HepG2 (cell line): ENCODE results near the gene EXOC6B. TPM values are rescaled to one million over a fixed set of nuclear protein-coding genes. Genes with fewer than 3 reads are reported as not detected.

ENCODE experiments used
- ATF7-NPFF ChIP-seq: sonication (generic); formaldehyde crosslinking; IDR thresholded peaks from 2 replicates; pipeline ENCODE4 v1.8.1; 2023; ENCODE audit warnings: mild to moderate bottlenecking, low read depth, missing genetic modification reagents, moderate library complexity
- CBX5 ChIP-seq: sonication (generic); formaldehyde crosslinking; IDR thresholded peaks from 2 replicates; pipeline ENCODE4 v1.4.0; 2020; ENCODE audit warnings: missing genetic modification reagents, borderline replicate concordance
- CENPBD1 ChIP-seq: sonication (generic); formaldehyde crosslinking; IDR thresholded peaks from 2 replicates; pipeline ENCODE4 v1.8.0; 2022; ENCODE audit warnings: missing genetic modification reagents, low read depth, mild to moderate bottlenecking, borderline replicate concordance
- FLYWCH1 ChIP-seq: sonication (generic); formaldehyde crosslinking; IDR thresholded peaks from 2 replicates; pipeline ENCODE4 v1.8.1; 2023; ENCODE audit warnings: mild to moderate bottlenecking, missing genetic modification reagents
- FOXP1 ChIP-seq, 2 experiments: fragments of 450-650 bp in 1 of 2; IDR thresholded peaks; 2 replicates each; pipeline ENCODE4 v1.6.1; 2017 to 2018; ENCODE audit warnings: antibody characterized with exemption in 1 of 2
- IRF9 ChIP-seq: sonication (generic); formaldehyde crosslinking; IDR thresholded peaks from 2 replicates; pipeline ENCODE4 v1.8.0; 2022; ENCODE audit warnings: missing genetic modification reagents, mild to moderate bottlenecking, borderline replicate concordance
- NPAS2 ChIP-seq: sonication (generic); formaldehyde crosslinking; IDR thresholded peaks from 2 replicates; pipeline ENCODE4 v1.8.0; 2022; ENCODE audit warnings: mild to moderate bottlenecking, missing genetic modification reagents, borderline replicate concordance
- PAX8 ChIP-seq: sonication (generic); formaldehyde crosslinking; IDR thresholded peaks from 2 replicates; pipeline ENCODE4 v1.8.0; 2022; ENCODE audit warnings: mild to moderate bottlenecking, missing genetic modification reagents, borderline replicate concordance
- RBM39 ChIP-seq: fragments of 200-400 bp; formaldehyde crosslinking; IDR thresholded peaks from one replicate; pipeline ENCODE4 v1.6.1; 2018; ENCODE audit warnings: antibody characterized with exemption, mild to moderate bottlenecking, low read depth, low read length; ENCODE audit not compliant: poor library complexity, severe bottlenecking
- SAP130 ChIP-seq: IDR thresholded peaks from 2 replicates; pipeline ENCODE4 v1.6.1; 2016; ENCODE audit warnings: low read depth
- THRA ChIP-seq: sonication (generic); formaldehyde crosslinking; IDR thresholded peaks from 2 replicates; pipeline ENCODE4 v1.4.0; 2020; ENCODE audit warnings: missing genetic modification reagents, borderline replicate concordance
- TP53 ChIP-seq: sonication (generic); formaldehyde crosslinking; conservative IDR thresholded peaks from 2 replicates; pipeline ENCODE4 v1.4.0; 2020; ENCODE audit warnings: missing genetic modification reagents
- ZNF354B ChIP-seq: sonication (generic); formaldehyde crosslinking; IDR thresholded peaks from 2 replicates; pipeline ENCODE4 v1.8.0; 2022; ENCODE audit warnings: mild to moderate bottlenecking, missing genetic modification reagents
- ZNF619 ChIP-seq: sonication (generic); formaldehyde crosslinking; IDR thresholded peaks from 2 replicates; pipeline ENCODE4 v1.4.0; 2020; ENCODE audit warnings: mild to moderate bottlenecking, missing genetic modification reagents
- ZNF660 ChIP-seq: sonication (generic); formaldehyde crosslinking; IDR thresholded peaks from 2 replicates; pipeline ENCODE4 v1.5.1; 2020; ENCODE audit warnings: mild to moderate bottlenecking, low read depth, missing genetic modification reagents, borderline replicate concordance
- ZNF674 ChIP-seq: sonication (generic); formaldehyde crosslinking; IDR thresholded peaks from 2 replicates; pipeline ENCODE4 v1.5.0; 2020; ENCODE audit warnings: low read depth, mild to moderate bottlenecking, missing genetic modification reagents
- ZNF780A ChIP-seq: sonication (generic); formaldehyde crosslinking; IDR thresholded peaks from 2 replicates; pipeline ENCODE4 v1.8.0; 2022; ENCODE audit warnings: mild to moderate bottlenecking, missing genetic modification reagents, moderate library complexity
- ZSCAN25 ChIP-seq: sonication (generic); formaldehyde crosslinking; IDR thresholded peaks from 2 replicates; pipeline ENCODE4 v1.8.0; 2022; ENCODE audit warnings: mild to moderate bottlenecking, missing genetic modification reagents
- ZSCAN29 ChIP-seq: sonication (generic); formaldehyde crosslinking; conservative IDR thresholded peaks from 2 replicates; pipeline ENCODE4 v1.4.0; 2020; ENCODE audit warnings: mild to moderate bottlenecking, missing genetic modification reagents
- polyA plus RNA-seq, 8 experiments: library from polyadenylated mRNA; depleted of rRNA in 3 of 8; stranded (reverse) in 7 of 8; unstranded in 1 of 8; fragments of >200 nt; fragmentation: Illumina TruSeq in 4 of 8; extraction: Trizol in 4 of 8; gene quantifications; 2 replicates each; pipeline versions ENCODE4 v1.2.1 to v1.2.3, GENCODE V29; 2011 to 2016; ENCODE audit warnings: low read depth in 4 of 8, missing spikeins in 1 of 8, mixed read lengths in 1 of 8; ENCODE audit not compliant: insufficient read depth in 1 of 8
- total RNA-seq, 5 experiments: library from RNA; depleted of rRNA; stranded (reverse); fragments of >200 nt; fragmentation: Illumina TruSeq; extraction: Trizol; gene quantifications; 2 replicates each; pipeline ENCODE4 v1.2.3, GENCODE V29; 2016; ENCODE audit warnings: low read depth in 1 of 5
- TF ChIP-seq, protein P1 (sequence below): sonication (generic); formaldehyde crosslinking; IDR thresholded peaks from 2 replicates; pipeline ENCODE4 v1.8.1; 2023; ENCODE audit warnings: missing genetic modification reagents, mild to moderate bottlenecking, borderline replicate concordance
- TF ChIP-seq, protein P2 (sequence below): sonication (generic); formaldehyde crosslinking; IDR thresholded peaks from 2 replicates; pipeline ENCODE4 v1.5.0; 2020; ENCODE audit warnings: mild to moderate bottlenecking, low read depth, missing genetic modification reagents, borderline replicate concordance
- TF ChIP-seq, protein P3 (sequence below): sonication (generic); formaldehyde crosslinking; IDR thresholded peaks from 2 replicates; pipeline ENCODE4 v1.4.0; 2020; ENCODE audit warnings: mild to moderate bottlenecking, missing genetic modification reagents
- TF ChIP-seq, protein P4 (sequence below): sonication (generic); formaldehyde crosslinking; IDR thresholded peaks from 2 replicates; pipeline ENCODE4 v1.4.0; 2020; ENCODE audit warnings: mild to moderate bottlenecking, missing genetic modification reagents

Gene EXOC6B
- total and polyA plus RNA-seq, 2 of the 13 experiments (the other 11 are each of a cell fraction or from before 2014, with no cell fraction given) = 9.1 to 15.9 TPM

GRCh38 chr2:72862239-72862988 lies 36.6 kb upstream of the EXOC6B start (continued):
- TF ChIP-seq, protein P1, sequence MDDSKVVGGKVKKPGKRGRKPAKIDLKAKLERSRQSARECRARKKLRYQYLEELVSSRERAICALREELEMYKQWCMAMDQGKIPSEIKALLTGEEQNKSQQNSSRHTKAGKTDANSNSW (CRISPR knock-in tag) = no peak
- peak; percentile 83 for TF ChIP-seq ZSCAN29 (CRISPR knock-in tag)
- TF ChIP-seq RBM39 = peak; percentile 66
- no peak for TF ChIP-seq NPAS2
- TF ChIP-seq, protein P2, sequence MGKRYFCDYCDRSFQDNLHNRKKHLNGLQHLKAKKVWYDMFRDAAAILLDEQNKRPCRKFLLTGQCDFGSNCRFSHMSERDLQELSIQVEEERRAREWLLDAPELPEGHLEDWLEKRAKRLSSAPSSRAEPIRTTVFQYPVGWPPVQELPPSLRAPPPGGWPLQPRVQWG (CRISPR knock-in tag) = no peak
- no peak for TF ChIP-seq TP53 (CRISPR knock-in tag)
- TF ChIP-seq, protein P3, sequence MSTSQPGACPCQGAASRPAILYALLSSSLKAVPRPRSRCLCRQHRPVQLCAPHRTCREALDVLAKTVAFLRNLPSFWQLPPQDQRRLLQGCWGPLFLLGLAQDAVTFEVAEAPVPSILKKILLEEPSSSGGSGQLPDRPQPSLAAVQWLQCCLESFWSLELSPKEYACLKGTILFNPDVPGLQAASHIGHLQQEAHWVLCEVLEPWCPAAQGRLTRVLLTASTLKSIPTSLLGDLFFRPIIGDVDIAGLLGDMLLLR = no peak
- TF ChIP-seq ZNF780A (CRISPR knock-in tag) = no peak
- TF ChIP-seq ATF7-NPFF = peak; percentile 87
- no peak for TF ChIP-seq ZNF674 (CRISPR knock-in tag)
- TF ChIP-seq PAX8 (CRISPR knock-in tag) = peak; percentile 96; the same call in 1 of the 2 replicates
- TF ChIP-seq SAP130 (CRISPR knock-in tag) = peak; percentile 64
- TF ChIP-seq IRF9 = peak; percentile 80; the same call in 1 of the 2 replicates
- TF ChIP-seq FLYWCH1 (CRISPR knock-in tag) = no peak
- TF ChIP-seq ZNF660 (CRISPR knock-in tag) = no peak
- no peak for TF ChIP-seq ZNF354B (CRISPR knock-in tag)
- TF ChIP-seq ZSCAN25 (CRISPR knock-in tag) = peak; percentile 57; the same call in 1 of the 2 replicates
- TF ChIP-seq ZNF619 (CRISPR knock-in tag) = peak; percentile 88
- TF ChIP-seq CENPBD1 = no peak
- peak; percentile 84; the same call in 1 of the 2 replicates for TF ChIP-seq CBX5 (CRISPR knock-in tag)
- TF ChIP-seq, protein P4, sequence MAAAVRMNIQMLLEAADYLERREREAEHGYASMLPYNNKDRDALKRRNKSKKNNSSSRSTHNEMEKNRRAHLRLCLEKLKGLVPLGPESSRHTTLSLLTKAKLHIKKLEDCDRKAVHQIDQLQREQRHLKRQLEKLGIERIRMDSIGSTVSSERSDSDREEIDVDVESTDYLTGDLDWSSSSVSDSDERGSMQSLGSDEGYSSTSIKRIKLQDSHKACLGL (CRISPR knock-in tag) = no peak
- no peak; the same call in 1 of the 2 replicates for TF ChIP-seq THRA (CRISPR knock-in tag)
- TF ChIP-seq FOXP1 (IDR thresholded peaks at IDR 0.05) = no peak
- TF ChIP-seq FOXP1 (CRISPR knock-in tag; IDR thresholded peaks at IDR 0.05) = no peak
